GM20431 (cell line): ENCODE data around the gene RAB11FIP3.
"Not testable (repeated sequence)": the region's sequence is repeated elsewhere in the genome, so short reads cannot be mapped to it uniquely, and the experiment has no call there.

Source experiments
- in situ Hi-C: fragments of 300-500 bp; cut with MseI, MboI; formaldehyde crosslinking; loops from one replicate; pipeline ENCODE4 v1.15.0; 2020; ENCODE audit warnings: low sequenced_read_pairs; ENCODE audit not compliant: unreplicated experiment

The RAB11FIP3 gene

GRCh38 chr16:483341-484075, 58.1 kb downstream of the RAB11FIP3 start:
- in situ Hi-C loops, result no loop called here

GRCh38 chr16:489606-490005, 64.2 kb downstream of the RAB11FIP3 start:
- in situ Hi-C loops, result no loop called here

GRCh38 chr16:490768-491167, 65.3 kb downstream of the RAB11FIP3 start:
- in situ Hi-C loops, result no loop called here

GRCh38 chr16:491220-491919, 65.9 kb downstream of the RAB11FIP3 start:
- in situ Hi-C loops, result no loop called here

GRCh38 chr16:492211-492875, 66.9 kb downstream of the RAB11FIP3 start:
- in situ Hi-C loops, result no loop called here

GRCh38 chr16:494676-495075, 69.2 kb downstream of the RAB11FIP3 start:
- in situ Hi-C loops, result not testable (repeated sequence)

GRCh38 chr16:495127-495748, 69.8 kb downstream of the RAB11FIP3 start:
- in situ Hi-C loops, result no loop called here

GRCh38 chr16:496097-496886, 70.8 kb downstream of the RAB11FIP3 start:
- in situ Hi-C loops, result no loop called here

- in situ Hi-C loops, result no loop called here
Observed at GRCh38 chr16:497258-497657, 71.8 kb downstream of the RAB11FIP3 start.

- in situ Hi-C loops, result no loop called here
Observed at GRCh38 chr16:499924-500323, 74.5 kb downstream of the RAB11FIP3 start.

- in situ Hi-C loops, result no loop called here
Observed at GRCh38 chr16:500709-501108, 75.3 kb downstream of the RAB11FIP3 start.

GRCh38 chr16:502179-502943, 76.9 kb downstream of the RAB11FIP3 start:
- in situ Hi-C loops, result no loop called here

GRCh38 chr16:503150-504071, 78.0 kb downstream of the RAB11FIP3 start:
- in situ Hi-C loops, result no loop called here

- in situ Hi-C loops, result no loop called here
Observed at GRCh38 chr16:505479-506245, 80.2 kb downstream of the RAB11FIP3 start.

- in situ Hi-C loops, result no loop called here
Observed at GRCh38 chr16:506246-506546, 80.7 kb downstream of the RAB11FIP3 start.

GRCh38 chr16:507527-507926, 82.1 kb downstream of the RAB11FIP3 start:
- in situ Hi-C loops, result not testable (repeated sequence)

GRCh38 chr16:507996-508395, 82.5 kb downstream of the RAB11FIP3 start:
- in situ Hi-C loops, result no loop called here
